Measurements from ENCODE around the gene MED12. TPM values are rescaled to one million over a fixed set of nuclear protein-coding genes. Genes with fewer than 3 reads are reported as not detected.

MED12 gene
- total RNA-seq, 2 donors from 2014 or later, result 14.8 to 25.5 TPM

- H3K9me3 ChIP-seq, result no peaks in the 10 kb centered on the region
- DNase-seq (ENCODE audit: low spot score), result no peak
- H3K36me3 ChIP-seq, result no peaks in the 10 kb centered on the region
- H3K4me3 ChIP-seq, result no peak overlapping the region
- no peak overlapping the region for H3K27ac ChIP-seq
- H3K27me3 ChIP-seq, result no peaks in the 10 kb centered on the region
- TF ChIP-seq, protein P1, sequence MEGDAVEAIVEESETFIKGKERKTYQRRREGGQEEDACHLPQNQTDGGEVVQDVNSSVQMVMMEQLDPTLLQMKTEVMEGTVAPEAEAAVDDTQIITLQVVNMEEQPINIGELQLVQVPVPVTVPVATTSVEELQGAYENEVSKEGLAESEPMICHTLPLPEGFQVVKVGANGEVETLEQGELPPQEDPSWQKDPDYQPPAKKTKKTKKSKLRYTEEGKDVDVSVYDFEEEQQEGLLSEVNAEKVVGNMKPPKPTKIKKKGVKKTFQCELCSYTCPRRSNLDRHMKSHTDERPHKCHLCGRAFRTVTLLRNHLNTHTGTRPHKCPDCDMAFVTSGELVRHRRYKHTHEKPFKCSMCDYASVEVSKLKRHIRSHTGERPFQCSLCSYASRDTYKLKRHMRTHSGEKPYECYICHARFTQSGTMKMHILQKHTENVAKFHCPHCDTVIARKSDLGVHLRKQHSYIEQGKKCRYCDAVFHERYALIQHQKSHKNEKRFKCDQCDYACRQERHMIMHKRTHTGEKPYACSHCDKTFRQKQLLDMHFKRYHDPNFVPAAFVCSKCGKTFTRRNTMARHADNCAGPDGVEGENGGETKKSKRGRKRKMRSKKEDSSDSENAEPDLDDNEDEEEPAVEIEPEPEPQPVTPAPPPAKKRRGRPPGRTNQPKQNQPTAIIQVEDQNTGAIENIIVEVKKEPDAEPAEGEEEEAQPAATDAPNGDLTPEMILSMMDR (IDR thresholded peaks at IDR 0.05), result no peak
- no peaks in the 10 kb centered on the region for H3K4me1 ChIP-seq
These were observed 48.8 kb downstream of the MED12 start for GRCh38 chrX:71167031-71167781.

GRCh38 chrX:71168134-71168533 lies 49.7 kb downstream of the MED12 start:
- no peaks in the 10 kb centered on the region for H3K36me3 ChIP-seq
- DNase-seq (ENCODE audit: low spot score), result no peak
- H3K4me1 ChIP-seq, result no peaks in the 10 kb centered on the region
- no peak overlapping the region for H3K4me3 ChIP-seq
- H3K27ac ChIP-seq, result no peak overlapping the region
- TF ChIP-seq, protein P1 (IDR thresholded peaks at IDR 0.05), result no peak
- H3K27me3 ChIP-seq, result no peaks in the 10 kb centered on the region
- H3K9me3 ChIP-seq, result no peaks in the 10 kb centered on the region

GRCh38 chrX:71169586-71169985 lies 51.2 kb downstream of the MED12 start:
- no peak for DNase-seq (ENCODE audit: low spot score)

GRCh38 chrX:71170660-71171059 lies 52.3 kb downstream of the MED12 start:
- no peak for DNase-seq (ENCODE audit: low spot score)
- H3K27ac ChIP-seq, result no peak overlapping the region
- H3K9me3 ChIP-seq, result no peaks in the 10 kb centered on the region
- H3K36me3 ChIP-seq, result no peaks in the 10 kb centered on the region
- no peaks in the 10 kb centered on the region for H3K27me3 ChIP-seq
- H3K4me3 ChIP-seq, result no peak overlapping the region
- H3K4me1 ChIP-seq, result no peaks in the 10 kb centered on the region
- TF ChIP-seq, protein P1 (IDR thresholded peaks at IDR 0.05), result no peak

More at GRCh38 chrX:71169586-71169985, 51.2 kb downstream of the MED12 start:
- TF ChIP-seq, protein P1 (IDR thresholded peaks at IDR 0.05), result no peak
- no peak overlapping the region for H3K4me3 ChIP-seq
- H3K4me1 ChIP-seq, result no peaks in the 10 kb centered on the region
- H3K36me3 ChIP-seq, result no peaks in the 10 kb centered on the region
- no peaks in the 10 kb centered on the region for H3K9me3 ChIP-seq
- H3K27ac ChIP-seq, result no peak overlapping the region
- no peaks in the 10 kb centered on the region for H3K27me3 ChIP-seq

GRCh38 chrX:71171110-71171801 lies 52.9 kb downstream of the MED12 start:
- no peak for DNase-seq (ENCODE audit: low spot score)
- Histone ChIP-seq H3K9me3 (no peaks in the 10 kb centered on the region), H3K4me3 (no peak overlapping the region), H3K27ac (no peak overlapping the region), H3K36me3 (no peaks in the 10 kb centered on the region), H3K4me1 (no peaks in the 10 kb centered on the region), H3K27me3 (no peaks in the 10 kb centered on the region)
- TF ChIP-seq, protein P1 (IDR thresholded peaks at IDR 0.05), result no peak
